ENCODE measurements around the gene COL25A1.

The COL25A1 gene

DNA sequence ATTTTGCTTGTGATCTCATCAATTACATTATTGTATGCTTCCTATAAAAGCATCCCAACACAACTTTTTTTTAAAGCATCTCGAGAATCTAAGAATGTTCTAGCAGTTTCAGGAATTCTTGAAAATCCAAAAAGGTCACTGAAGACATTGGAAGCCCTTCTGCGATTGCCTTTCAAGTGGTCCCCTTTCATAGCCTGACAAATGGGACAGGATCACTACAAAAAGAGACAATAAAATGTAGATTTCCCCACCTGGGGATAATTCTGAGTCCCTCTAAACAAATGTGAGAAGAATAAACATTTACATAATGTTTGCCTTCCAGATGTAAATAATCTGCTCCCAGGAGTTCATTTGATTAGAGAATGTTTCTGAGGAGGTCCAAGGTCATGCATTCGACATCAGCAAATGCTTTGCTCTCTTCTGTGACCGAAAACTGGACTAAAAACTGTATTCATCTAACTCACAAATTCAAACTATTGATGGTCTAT is 116.0 kb downstream of the COL25A1 start:
- DNase-seq (ENCODE audit: extremely low read depth, low read depth) = no peak

DNA sequence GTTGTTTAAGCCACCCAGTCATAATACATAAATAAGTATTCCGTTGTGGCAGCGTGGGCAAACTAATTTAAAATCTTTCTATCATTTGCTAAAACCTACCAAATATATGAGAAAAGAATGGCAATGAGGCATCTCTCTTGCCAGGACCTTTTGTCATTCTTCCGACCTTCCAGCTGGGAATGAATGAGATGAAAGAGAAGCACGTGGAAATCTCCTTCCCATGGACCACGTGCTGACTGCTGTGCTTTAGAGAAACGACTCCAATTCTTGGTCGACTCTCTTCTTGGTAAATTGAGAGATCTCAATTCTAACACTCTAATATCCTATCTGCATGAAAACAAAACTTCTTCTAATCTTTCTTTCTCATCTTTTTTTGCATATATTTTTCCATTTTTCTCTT is 116.5 kb downstream of the COL25A1 start:
- no peak for DNase-seq (ENCODE audit: extremely low read depth, low read depth)
- TF ChIP-seq, protein P1, sequence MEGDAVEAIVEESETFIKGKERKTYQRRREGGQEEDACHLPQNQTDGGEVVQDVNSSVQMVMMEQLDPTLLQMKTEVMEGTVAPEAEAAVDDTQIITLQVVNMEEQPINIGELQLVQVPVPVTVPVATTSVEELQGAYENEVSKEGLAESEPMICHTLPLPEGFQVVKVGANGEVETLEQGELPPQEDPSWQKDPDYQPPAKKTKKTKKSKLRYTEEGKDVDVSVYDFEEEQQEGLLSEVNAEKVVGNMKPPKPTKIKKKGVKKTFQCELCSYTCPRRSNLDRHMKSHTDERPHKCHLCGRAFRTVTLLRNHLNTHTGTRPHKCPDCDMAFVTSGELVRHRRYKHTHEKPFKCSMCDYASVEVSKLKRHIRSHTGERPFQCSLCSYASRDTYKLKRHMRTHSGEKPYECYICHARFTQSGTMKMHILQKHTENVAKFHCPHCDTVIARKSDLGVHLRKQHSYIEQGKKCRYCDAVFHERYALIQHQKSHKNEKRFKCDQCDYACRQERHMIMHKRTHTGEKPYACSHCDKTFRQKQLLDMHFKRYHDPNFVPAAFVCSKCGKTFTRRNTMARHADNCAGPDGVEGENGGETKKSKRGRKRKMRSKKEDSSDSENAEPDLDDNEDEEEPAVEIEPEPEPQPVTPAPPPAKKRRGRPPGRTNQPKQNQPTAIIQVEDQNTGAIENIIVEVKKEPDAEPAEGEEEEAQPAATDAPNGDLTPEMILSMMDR (IDR thresholded peaks at IDR 0.05; ENCODE audit: low read depth, low read length) = no peak

More for the DNA sequence above, 116.0 kb downstream of the COL25A1 start:
- TF ChIP-seq, protein P1 (IDR thresholded peaks at IDR 0.05; ENCODE audit: low read depth, low read length) = no peak

DNA sequence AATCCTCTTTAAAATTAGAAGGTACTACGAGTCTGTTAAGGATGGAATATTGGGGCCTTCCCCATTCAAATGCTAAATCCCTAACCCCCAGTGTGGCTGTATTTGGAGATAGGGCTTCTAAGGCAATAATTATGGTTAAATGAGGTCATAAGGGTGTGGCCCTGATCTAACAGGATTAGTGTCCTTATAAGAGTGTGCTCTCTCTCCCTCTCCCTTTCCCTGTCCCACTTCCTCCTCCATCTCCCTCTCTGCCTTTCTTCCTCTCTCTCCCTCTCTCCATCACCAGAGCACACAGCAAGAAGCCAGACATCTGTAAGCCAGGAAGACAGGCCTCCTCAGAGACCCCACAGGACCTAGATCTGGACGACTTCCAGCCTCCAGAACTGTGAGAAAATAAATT is 116.9 kb downstream of the COL25A1 start:
- DNase-seq (ENCODE audit: extremely low read depth, low read depth) = no peak
- TF ChIP-seq, protein P1 (IDR thresholded peaks at IDR 0.05; ENCODE audit: low read depth, low read length) = no peak

DNA sequence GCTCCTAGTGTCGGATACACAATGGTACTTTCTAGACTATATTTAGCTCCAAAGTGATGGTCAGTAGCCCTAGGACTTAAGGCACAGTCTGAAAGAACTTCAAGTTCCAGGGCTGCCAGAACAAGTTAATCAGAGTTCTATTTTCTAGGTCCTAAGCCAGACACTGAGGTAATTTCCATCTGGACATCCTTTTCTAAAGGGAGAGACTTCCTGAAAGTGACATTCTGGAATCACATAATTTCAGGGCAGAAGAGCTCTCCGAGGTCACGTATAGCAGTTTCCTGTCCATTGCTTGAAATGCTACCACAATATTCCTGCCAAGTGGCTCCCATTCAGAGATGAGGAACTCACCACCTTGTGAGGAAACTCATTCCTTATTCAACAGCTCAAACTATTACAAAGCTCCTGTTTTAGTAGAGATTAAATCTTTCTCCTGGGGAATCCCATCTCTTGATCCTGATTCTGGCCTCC is 117.9 kb downstream of the COL25A1 start:
- TF ChIP-seq, protein P1 (IDR thresholded peaks at IDR 0.05; ENCODE audit: low read depth, low read length) = no peak
- no peak for DNase-seq (ENCODE audit: extremely low read depth, low read depth)

DNA sequence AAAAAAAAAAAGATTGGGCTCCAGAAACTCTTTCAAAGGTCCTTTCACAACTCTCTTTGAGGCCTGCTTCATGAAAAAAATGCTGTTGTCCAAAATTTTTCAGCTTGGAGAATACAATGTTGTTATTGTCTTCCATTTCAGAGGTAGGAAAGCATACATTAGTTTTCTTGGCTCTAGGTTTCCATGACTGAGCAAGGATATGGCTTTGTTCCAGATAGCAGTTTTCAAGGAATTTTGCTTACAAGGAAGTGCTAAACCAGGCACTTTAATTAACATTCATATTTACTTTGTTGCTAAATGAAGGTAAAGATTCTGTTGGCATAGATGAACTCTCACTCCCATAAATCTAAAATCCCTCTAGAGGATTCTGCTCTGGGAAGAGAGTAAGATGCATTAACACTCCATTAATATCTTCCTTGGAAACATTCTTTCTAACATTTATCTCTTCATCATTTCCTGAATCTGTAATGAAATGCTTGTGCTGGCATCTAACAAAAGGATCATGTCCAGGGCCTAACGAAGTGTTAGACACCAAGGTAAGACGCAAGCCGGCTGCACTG is 118.4 kb downstream of the COL25A1 start:
- no peak for DNase-seq (ENCODE audit: extremely low read depth, low read depth)
- TF ChIP-seq, protein P1 (IDR thresholded peaks at IDR 0.05; ENCODE audit: low read depth, low read length) = no peak

DNA sequence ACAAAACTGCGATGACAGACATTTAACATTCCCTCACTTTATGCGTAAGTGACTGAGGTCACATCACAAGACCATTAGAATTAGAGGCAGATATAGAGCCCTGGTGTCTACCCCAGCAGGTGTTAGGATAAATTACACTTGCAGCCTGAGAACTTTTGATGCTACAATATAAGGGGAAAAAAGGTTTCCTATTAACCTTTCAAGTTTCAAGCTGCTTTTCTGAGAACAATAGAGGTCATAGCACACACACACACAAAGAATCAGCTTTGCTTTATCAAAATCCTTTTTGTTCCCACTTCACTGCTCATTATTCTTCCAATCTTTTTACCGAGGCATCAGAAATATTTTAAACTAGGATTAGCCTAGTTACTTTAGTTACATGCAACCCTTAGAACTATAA is 119.8 kb downstream of the COL25A1 start:
- TF ChIP-seq, protein P1 (IDR thresholded peaks at IDR 0.05; ENCODE audit: low read depth, low read length) = no peak
- DNase-seq (ENCODE audit: extremely low read depth, low read depth) = no peak

DNA sequence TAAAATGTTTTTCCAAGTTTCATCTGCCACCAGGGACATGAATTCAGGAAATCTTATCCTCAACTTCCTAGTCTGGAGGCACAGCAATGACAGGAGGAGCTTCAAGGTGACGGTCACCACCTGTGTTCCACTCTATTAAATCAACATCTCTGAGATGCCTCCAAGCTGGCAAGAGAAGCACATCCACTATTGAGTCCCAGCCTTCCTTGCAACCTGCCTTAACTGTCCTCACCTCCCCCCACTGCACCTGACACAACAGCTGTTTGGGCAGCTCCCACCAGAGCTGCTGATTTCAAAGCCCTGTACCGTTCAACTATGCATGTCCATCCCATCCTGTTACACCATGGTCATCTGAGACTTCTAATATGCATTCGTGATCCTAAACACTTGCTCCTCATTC is 123.4 kb downstream of the COL25A1 start:
- TF ChIP-seq, protein P1 (IDR thresholded peaks at IDR 0.05; ENCODE audit: low read depth, low read length) = no peak

More for the DNA sequence above, 123.4 kb downstream of the COL25A1 start:
- no peak for DNase-seq (ENCODE audit: extremely low read depth, low read depth)
